ENCODE data around the gene PARD3. TPM values are rescaled to one million over a fixed set of nuclear protein-coding genes. Genes with fewer than 3 reads are reported as not detected.

The PARD3 gene
- total RNA-seq, 1 donor from 2014 or later: 58.7 TPM

- no peak overlapping the region for H3K27ac Mint-ChIP-seq
- H3K36me3 Mint-ChIP-seq: peaks cover 7% of the 10 kb centered on the region
- no peaks in the 10 kb centered on the region for H3K27me3 Mint-ChIP-seq (ENCODE audit: insufficient read depth, low read depth)
- no peak overlapping the region for H3K4me2 ChIP-seq
- no peaks in the 10 kb centered on the region for H3K4me1 ChIP-seq
- no peaks in the 10 kb centered on the region for H4K20me1 ChIP-seq (ENCODE audit: low read depth)
- DNase-seq (ENCODE audit: low spot score): no peak
- no peak overlapping the region for H3K9ac ChIP-seq
- H3F3A ChIP-seq (ENCODE audit: low read depth): no peaks in the 10 kb centered on the region
- no peak overlapping the region for H3K27ac ChIP-seq
- H3K27me3 ChIP-seq: no peaks in the 10 kb centered on the region
- H3K36me3 ChIP-seq: no peaks in the 10 kb centered on the region
- no peaks in the 10 kb centered on the region for H3K79me2 ChIP-seq (ENCODE audit: low read depth)
- H3K4me1 Mint-ChIP-seq: peaks cover 31% of the 10 kb centered on the region
- no peak overlapping the region for H3K4me3 Mint-ChIP-seq
- no peak overlapping the region for H3K4me3 ChIP-seq
- H3K9me3 ChIP-seq (ENCODE audit: low read depth): no peaks in the 10 kb centered on the region
- H2AFZ ChIP-seq (replicated peaks): no peak overlapping the region
- TF ChIP-seq EZH2 (IDR thresholded peaks at IDR 0.05) (no peak), EZH2phosphoT487 (IDR thresholded peaks at IDR 0.05) (no peak), CTCF (IDR thresholded peaks at IDR 0.05) (no peak)
- H3K9me3 Mint-ChIP-seq: no peaks in the 10 kb centered on the region
Measured at GRCh38 chr10:34403512-34403911, 411.6 kb downstream of the PARD3 start.

- Histone ChIP-seq H3K9me3 (ENCODE audit: low read depth) (no peaks in the 10 kb centered on the region), H3K4me2 (no peak overlapping the region), H3K79me2 (ENCODE audit: low read depth) (no peaks in the 10 kb centered on the region), H3K36me3 (no peaks in the 10 kb centered on the region), H2AFZ (replicated peaks) (no peak overlapping the region), H3K4me3 (no peak overlapping the region), H3K27me3 (no peaks in the 10 kb centered on the region), H3K4me1 (no peaks in the 10 kb centered on the region), H4K20me1 (ENCODE audit: low read depth) (no peaks in the 10 kb centered on the region), H3K9ac (no peak overlapping the region), H3F3A (ENCODE audit: low read depth) (no peaks in the 10 kb centered on the region), H3K27ac (no peak overlapping the region)
- H3K27me3 Mint-ChIP-seq (ENCODE audit: insufficient read depth, low read depth): peaks cover 2% of the 10 kb centered on the region
- peaks cover 15% of the 10 kb centered on the region for H3K4me1 Mint-ChIP-seq
- H3K36me3 Mint-ChIP-seq: peaks cover 21% of the 10 kb centered on the region
- DNase-seq (ENCODE audit: low spot score): no peak
- H3K4me3 Mint-ChIP-seq: no peak overlapping the region
- TF ChIP-seq EZH2phosphoT487 (IDR thresholded peaks at IDR 0.05): no peak
- TF ChIP-seq EZH2 (IDR thresholded peaks at IDR 0.05): no peak
- TF ChIP-seq CTCF (IDR thresholded peaks at IDR 0.05): no peak
- H3K9me3 Mint-ChIP-seq: peaks cover 2% of the 10 kb centered on the region
- no peak overlapping the region for H3K27ac Mint-ChIP-seq
Measured at GRCh38 chr10:34400075-34400474, 415.0 kb downstream of the PARD3 start.

GRCh38 chr10:34399013-34399412 lies 416.1 kb downstream of the PARD3 start:
- H3K9ac ChIP-seq: no peak overlapping the region
- peaks cover 2% of the 10 kb centered on the region for H3K9me3 Mint-ChIP-seq
- peaks cover 12% of the 10 kb centered on the region for H3K4me1 Mint-ChIP-seq
- no peaks in the 10 kb centered on the region for H4K20me1 ChIP-seq (ENCODE audit: low read depth)
- no peak overlapping the region for H3K4me3 ChIP-seq
- peaks cover 21% of the 10 kb centered on the region for H3K36me3 Mint-ChIP-seq
- no peak for DNase-seq (ENCODE audit: low spot score)
- no peaks in the 10 kb centered on the region for H3K9me3 ChIP-seq (ENCODE audit: low read depth)
- H3K27me3 ChIP-seq: no peaks in the 10 kb centered on the region
- no peak overlapping the region for H3K4me3 Mint-ChIP-seq
- H3K27ac Mint-ChIP-seq: no peak overlapping the region
- H2AFZ ChIP-seq (replicated peaks): no peak overlapping the region
- H3K4me1 ChIP-seq: no peaks in the 10 kb centered on the region
- H3K79me2 ChIP-seq (ENCODE audit: low read depth): no peaks in the 10 kb centered on the region
- H3F3A ChIP-seq (ENCODE audit: low read depth): no peaks in the 10 kb centered on the region
- H3K4me2 ChIP-seq: no peak overlapping the region
- peaks cover 2% of the 10 kb centered on the region for H3K27me3 Mint-ChIP-seq (ENCODE audit: insufficient read depth, low read depth)
- H3K27ac ChIP-seq: no peak overlapping the region
- no peaks in the 10 kb centered on the region for H3K36me3 ChIP-seq
- TF ChIP-seq EZH2 (IDR thresholded peaks at IDR 0.05): no peak
- TF ChIP-seq EZH2phosphoT487 (IDR thresholded peaks at IDR 0.05): no peak
- TF ChIP-seq CTCF (IDR thresholded peaks at IDR 0.05): no peak

All from neural progenitor cell (in vitro differentiated cells).